SHP77 (cell line): ENCODE data around the gene FOXC1.

Experiments
- DNase-seq, 2 experiments: peaks; one replicate each; lab custom pipeline; 2025; lab: John Stamatoyannopoulos, UW

FOXC1 gene

DNA sequence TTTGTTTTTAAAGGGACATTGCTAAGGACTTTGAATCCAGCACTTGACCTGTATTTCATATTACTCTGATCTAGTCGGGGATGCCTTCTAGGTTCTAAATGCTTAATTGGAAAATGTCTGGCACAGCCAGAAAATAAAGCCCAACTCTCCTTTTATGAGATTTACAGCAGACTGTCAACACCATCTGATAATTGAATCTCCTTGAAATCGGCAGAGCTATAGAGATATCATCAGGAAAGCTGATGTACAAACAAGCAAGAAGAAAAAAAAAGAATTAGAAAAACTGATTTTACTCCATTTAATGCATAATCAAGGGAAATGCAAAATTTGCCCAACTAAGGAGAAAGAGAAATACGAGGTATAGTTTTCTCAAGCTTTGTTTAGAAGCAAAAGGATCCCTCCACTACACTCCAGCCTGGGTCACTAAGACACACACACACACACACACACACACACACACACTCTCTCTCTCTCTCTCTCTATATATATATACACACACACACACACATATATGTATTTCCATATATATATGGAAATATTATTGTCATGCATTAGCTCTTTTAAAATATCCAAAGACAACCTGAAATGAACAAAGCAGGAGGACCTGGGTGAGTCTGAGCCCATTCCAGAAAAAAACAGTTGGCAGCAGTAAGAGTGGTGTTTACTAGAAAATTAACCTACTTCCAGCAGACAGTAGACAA is 9.5 kb upstream of the FOXC1 start:
- no peak for DNase-seq

DNA sequence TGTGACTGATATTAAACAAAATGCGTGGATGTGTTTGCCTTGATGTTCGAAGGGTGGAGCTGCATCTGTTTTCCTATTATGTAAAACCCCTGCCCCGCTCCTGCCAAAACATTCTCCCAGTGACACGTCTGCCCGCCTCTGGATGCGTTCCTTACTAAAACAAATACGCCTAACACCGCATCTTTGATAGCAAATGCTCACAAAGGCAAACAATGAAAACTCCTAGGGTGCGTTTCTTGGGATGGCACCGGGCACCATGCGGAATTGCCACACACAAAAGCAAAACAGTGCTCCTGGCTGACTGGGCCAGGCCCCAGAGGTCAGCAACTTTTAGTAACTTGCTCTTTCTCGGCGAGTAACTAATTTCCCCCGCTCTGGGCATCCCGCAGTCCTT is 9.0 kb upstream of the FOXC1 start:
- DNase-seq, result no peak

- no peak for DNase-seq
These were observed 8.3 kb upstream of the FOXC1 start for GRCh38 chr6:1601158-1602048.

GRCh38 chr6:1602049-1602713 is 7.5 kb upstream of the FOXC1 start:
- DNase-seq, result no peak

DNA sequence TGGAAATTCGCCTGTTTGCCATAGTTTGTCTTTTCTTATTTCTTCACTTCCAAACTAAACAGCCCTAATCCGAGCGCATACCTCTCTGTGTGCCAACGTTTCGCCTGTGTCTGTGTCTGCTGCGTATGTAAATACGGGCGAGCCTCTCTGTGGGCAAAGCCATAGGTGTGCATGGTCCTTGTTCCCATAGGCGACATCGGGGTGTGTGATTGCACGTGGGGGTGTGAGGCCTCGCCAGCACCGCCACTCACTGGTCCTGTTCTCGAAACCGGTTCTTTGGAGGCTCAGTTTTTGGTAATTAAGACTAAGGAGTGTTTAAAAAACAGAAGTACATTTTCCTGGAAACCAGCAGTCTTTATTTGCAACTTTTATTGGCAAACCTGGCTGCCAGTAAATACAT is 6.0 kb upstream of the FOXC1 start:
- no peak for DNase-seq

- peak; percentile 46 to 68 for DNase-seq
These were observed 5.3 kb upstream of the FOXC1 start for GRCh38 chr6:1604158-1605003.

DNA sequence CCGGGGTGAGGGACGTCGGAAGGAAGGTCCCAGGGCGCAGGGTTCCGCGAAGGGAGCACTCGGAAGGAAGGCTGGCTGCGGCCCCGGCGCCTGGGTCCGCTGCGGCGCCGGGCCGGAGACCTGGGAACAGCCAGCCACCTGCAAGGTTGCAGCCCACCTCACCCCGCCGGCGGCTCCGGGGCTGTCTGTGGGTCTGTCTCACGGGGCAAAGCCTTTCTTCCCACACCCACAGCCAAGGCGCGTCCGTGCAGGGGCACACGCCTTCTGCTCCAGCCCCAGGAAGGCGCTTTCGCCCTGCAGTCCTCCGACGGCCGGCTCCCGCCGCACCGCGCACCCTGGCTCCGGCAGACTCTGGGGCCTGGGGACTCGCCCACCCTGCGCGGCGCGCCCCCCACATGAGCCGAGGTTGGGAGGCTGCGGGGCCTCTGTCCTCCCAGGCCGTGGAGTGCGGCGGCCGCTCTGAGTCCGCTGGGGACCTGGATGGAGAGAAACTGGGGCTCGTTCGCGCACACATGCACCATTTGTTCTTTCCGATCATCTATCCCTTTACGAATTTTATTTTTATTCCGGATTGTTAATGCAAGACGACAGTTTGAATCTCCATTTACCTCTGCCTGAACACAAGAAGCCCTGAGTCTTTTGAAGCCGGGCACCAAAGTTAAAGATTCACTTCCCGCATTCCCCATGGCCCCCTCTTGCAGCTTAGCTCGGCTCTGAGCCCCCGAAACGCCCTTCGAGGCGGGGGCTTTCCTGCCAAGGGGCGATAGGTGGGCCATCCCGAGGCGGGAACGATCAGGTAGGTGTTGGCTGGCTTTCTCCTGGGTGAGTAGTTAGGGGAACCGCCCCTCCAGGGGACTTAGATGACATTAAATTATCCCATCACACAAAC is 4.5 kb upstream of the FOXC1 start:
- no peak for DNase-seq

DNA sequence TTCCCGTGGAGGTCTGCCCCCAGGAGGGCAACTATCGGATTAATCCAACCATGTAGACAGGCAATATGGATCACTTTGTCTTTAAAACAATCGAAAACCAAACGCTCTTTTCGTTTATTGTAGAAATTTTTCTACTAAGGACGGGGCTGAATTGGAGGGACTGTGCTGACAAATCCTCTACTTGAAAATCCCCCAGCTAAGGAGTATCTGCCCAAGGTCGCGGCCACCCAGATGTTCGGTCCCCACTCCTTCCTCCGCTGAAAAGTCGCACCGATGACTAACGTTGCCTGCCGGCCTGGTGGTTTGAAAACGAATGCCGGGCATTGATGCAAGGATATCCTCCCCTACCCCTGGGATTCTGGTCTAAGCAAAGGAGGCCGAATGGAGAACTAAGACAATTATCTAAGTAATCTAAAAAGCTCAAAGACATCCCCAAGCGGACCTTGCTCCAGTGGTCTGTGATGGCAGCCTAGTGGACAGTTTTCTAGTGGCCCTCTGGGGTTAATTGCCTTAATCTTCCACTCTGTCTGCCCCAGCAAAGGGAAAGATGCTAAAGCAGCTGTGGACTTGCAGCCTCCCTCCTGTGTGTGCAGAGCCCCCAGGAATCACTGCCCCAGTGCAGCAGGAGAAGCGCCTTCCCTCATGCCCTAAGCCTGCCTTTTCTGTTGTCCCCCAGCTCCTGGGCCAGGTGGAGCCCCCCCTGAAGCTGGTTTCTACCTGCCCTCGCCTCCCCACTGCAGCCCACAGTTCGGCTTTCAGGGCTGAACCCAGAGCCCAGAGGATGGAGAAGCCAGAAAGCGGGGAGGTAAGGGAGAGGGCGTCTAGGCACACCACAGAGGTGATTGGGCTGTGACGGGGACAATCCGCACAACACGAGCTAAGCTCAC is 3.6 kb upstream of the FOXC1 start:
- no peak for DNase-seq

DNA sequence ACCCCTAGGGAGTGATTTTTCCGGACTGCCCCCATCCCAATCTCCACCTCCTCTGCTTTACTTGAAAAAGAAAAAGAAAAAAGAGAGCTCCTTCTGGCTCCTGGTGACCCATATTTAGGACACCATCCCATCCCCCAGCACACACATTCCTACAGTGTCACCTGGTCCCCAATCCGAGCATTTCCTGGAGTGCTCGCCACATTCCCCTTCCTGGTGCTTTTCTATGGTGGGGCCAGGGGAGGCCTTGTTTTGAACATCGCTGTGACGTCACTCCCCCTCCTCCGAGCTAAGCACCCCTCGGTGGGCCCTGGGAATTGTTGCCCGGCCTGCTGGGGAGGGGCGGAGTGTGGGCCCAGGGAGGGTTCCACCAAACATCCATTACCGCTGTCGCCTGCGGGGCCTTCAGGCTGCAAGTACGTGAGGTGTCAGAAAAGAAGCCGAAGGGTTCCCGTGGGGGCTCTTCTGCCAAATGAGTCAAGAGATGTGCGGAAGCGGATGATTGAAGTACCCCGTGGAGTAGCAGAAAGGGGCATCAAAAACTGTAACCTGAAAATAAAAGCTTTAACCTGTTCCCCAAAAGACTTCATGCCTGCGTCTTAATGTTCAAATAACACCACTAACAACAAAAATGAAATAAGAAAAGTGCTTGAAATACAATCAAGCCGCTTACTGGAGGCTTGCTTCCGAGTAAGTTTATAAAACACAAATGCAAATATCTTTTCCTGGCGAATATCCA is 2.8 kb upstream of the FOXC1 start:
- DNase-seq, result no peak

- peak; percentile 68 to 75 for DNase-seq
These were observed 2.0 kb upstream of the FOXC1 start for GRCh38 chr6:1607516-1608221.

GRCh38 chr6:1608222-1609040 is 1.3 kb upstream of the FOXC1 start:
- peak; percentile 46 for DNase-seq

- DNase-seq, result peak; percentile 46 to 66
These were observed 571 bp upstream of the FOXC1 start for GRCh38 chr6:1609041-1609647.

- no peak for DNase-seq
These were observed 994 bp downstream of the FOXC1 start for GRCh38 chr6:1610497-1611321.

DNA sequence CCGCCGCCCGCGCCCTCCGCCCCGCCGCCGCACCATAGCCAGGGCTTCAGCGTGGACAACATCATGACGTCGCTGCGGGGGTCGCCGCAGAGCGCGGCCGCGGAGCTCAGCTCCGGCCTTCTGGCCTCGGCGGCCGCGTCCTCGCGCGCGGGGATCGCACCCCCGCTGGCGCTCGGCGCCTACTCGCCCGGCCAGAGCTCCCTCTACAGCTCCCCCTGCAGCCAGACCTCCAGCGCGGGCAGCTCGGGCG is 1.5 kb downstream of the FOXC1 start:
- DNase-seq, result peak in 1 of 2 experiments; percentile 26

GRCh38 chr6:1611572-1612298 is 2.0 kb downstream of the FOXC1 start:
- no peak for DNase-seq
